ENCODE data around the gene ZNF492.
"Not testable (repeated sequence)": the region's sequence is repeated elsewhere in the genome, so short reads cannot be mapped to it uniquely, and the experiment has no call there.

Gene ZNF492

DNA sequence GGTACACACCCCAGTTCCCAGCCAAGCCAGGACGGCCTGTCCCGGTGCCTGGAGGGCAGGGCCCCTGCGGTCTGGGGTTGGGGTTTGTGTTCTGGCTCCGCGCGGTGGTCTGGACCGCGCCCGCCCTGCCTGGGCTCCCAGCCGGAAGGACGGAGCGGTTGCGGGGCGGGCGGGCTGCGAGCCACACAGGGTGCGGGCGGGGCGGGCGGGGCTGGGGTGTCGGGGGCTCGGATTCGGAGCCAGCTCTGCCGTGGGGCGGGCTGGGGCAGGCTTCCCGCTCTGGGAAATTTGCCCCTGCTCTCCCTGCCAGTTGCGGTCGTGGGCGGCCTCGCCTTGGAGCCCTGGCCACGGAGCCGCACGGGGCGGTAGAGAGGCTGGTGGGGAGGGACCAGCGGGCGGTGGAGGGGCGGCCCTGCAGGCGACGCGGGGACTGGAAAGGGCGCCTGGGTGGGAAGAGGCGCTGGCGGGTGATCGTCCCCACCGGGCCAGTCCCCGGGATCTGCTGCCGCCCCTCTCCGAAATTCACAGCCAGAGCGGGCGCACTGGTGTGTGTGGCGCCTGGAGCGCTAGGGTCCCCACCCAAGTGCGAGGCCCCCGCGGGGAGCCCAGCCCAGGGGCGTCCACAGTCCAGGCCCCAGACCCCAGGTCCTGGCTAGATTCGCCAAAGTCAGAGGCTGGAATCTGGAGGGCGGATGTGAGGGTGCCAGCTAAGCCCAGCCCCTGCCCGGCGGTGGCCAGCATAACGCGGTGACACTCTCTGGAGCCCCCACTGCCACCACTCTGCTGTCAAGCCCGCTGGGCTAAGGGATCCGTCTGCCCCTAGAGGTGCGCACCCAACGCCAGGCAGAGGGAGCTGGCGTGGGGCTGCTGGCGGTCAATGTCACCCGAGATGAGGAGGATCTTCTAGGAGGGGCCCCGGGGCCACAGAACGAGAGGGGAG is 11.0 kb upstream of the ZNF492 start:
- no peak overlapping the region for H3K4me3 ChIP-seq (ENCODE audit: low read length)
- TF ChIP-seq, protein P1, sequence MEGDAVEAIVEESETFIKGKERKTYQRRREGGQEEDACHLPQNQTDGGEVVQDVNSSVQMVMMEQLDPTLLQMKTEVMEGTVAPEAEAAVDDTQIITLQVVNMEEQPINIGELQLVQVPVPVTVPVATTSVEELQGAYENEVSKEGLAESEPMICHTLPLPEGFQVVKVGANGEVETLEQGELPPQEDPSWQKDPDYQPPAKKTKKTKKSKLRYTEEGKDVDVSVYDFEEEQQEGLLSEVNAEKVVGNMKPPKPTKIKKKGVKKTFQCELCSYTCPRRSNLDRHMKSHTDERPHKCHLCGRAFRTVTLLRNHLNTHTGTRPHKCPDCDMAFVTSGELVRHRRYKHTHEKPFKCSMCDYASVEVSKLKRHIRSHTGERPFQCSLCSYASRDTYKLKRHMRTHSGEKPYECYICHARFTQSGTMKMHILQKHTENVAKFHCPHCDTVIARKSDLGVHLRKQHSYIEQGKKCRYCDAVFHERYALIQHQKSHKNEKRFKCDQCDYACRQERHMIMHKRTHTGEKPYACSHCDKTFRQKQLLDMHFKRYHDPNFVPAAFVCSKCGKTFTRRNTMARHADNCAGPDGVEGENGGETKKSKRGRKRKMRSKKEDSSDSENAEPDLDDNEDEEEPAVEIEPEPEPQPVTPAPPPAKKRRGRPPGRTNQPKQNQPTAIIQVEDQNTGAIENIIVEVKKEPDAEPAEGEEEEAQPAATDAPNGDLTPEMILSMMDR (IDR thresholded peaks at IDR 0.05; ENCODE audit: insufficient read depth, low read depth, low read length, missing control alignments): no peak
- no peak for DNase-seq (ENCODE audit: low read depth)

- TF ChIP-seq, protein P1 (IDR thresholded peaks at IDR 0.05; ENCODE audit: insufficient read depth, low read depth, low read length, missing control alignments): no peak
- DNase-seq (ENCODE audit: low read depth): no peak
- H3K4me3 ChIP-seq (ENCODE audit: low read length): no peak overlapping the region
Measured at GRCh38 chr19:22623841-22624221, 10.3 kb upstream of the ZNF492 start.

DNA sequence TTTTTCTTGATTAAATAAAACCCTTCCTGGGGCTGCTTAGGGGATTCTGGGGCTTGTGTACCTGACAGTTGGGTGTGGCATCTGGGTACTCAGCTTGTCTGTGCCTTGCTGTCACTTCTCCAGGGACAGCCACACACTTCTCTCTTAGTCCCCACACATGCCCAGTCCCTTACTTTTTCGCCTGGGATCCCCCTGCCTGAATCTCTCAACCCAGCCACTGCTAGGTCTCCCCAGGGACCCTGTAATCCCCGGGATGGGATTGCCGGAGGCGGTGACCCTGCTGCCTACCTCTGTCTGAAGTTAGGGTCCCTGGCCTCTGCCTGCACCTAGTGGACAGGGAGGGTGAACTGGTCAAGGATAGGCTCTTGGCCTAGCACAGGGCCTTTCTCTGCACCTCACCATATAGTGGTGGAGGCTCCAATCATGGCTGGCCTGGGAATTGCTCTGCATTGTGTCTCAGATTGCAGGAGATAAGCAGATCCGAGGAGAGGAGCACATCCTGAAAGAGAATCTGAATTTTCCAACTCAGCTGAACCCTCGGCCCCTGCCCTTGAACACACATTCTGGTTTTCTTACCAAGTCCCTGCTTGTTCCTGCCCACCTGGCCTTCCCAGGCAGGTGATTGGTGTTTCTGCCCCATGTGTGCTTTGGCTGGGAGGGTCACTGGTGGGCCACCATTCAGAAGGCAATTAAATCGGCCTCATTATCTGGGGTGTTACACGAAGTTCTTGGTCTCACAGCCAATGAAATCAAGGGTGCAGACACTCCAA is 8.7 kb upstream of the ZNF492 start:
- no peak overlapping the region for H3K4me3 ChIP-seq (ENCODE audit: low read length)
- TF ChIP-seq, protein P1 (IDR thresholded peaks at IDR 0.05; ENCODE audit: insufficient read depth, low read depth, low read length, missing control alignments): no peak
- no peak for DNase-seq (ENCODE audit: low read depth)

DNA sequence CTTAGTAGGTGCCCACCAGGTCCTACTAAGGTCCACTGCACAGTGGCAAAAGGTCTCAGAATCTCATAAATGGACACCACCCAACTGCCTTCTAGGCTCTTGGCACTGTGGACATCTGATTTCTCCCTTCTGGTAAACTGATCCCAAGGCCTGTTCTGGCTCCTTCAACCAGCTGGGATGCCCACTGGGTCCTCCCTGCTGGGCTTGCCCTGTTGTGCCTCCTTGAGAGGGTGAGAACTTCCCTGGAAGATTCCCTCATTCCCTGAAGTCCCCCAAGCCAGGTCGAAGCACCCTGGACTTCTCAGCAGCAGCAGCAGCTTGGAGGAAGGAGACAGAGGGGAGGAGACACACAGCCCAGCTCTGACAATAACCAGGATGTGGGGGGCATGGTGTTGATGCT is 6.6 kb upstream of the ZNF492 start:
- TF ChIP-seq, protein P1 (IDR thresholded peaks at IDR 0.05; ENCODE audit: insufficient read depth, low read depth, low read length, missing control alignments): no peak
- DNase-seq (ENCODE audit: low read depth): no peak
- no peak overlapping the region for H3K4me3 ChIP-seq (ENCODE audit: low read length)

DNA sequence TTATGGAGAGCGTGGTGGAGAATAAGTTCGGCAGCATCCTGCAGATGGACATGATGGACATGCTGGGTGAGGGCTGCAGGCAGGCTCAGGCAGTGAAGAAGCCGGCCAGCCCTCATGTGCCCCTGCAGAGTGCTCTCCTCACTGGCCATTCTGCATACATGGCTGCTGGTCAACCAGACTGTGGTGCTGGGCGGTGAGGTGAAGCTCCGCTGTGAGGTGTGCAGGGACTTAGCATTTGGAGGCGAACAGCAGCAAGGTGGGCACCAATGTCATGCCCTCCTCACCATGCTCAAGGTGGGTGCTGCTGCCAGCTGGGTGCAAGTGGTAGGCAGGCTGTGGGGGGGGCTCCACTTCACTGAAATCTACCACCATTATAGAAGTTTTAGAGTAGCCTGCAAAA is 5.7 kb upstream of the ZNF492 start:
- TF ChIP-seq, protein P1 (IDR thresholded peaks at IDR 0.05; ENCODE audit: insufficient read depth, low read depth, low read length, missing control alignments): no peak
- no peak for DNase-seq (ENCODE audit: low read depth)

GRCh38 chr19:22634450-22634827 is 315 bp downstream of the ZNF492 start:
- TF ChIP-seq, protein P1 (IDR thresholded peaks at IDR 0.05; ENCODE audit: insufficient read depth, low read depth, low read length, missing control alignments): no peak
- DNase-seq (ENCODE audit: low read depth): no peak
- H3K4me3 ChIP-seq (ENCODE audit: low read length): peak overlapping the region; percentile 71

More for the DNA sequence above, 5.7 kb upstream of the ZNF492 start:
- H3K4me3 ChIP-seq (ENCODE audit: low read length): no peak overlapping the region

- DNase-seq (ENCODE audit: low read depth); H3K4me3 ChIP-seq (ENCODE audit: low read length): not testable (repeated sequence)
Measured at GRCh38 chr19:22685493-22685892, 51.4 kb downstream of the ZNF492 start.

DNA sequence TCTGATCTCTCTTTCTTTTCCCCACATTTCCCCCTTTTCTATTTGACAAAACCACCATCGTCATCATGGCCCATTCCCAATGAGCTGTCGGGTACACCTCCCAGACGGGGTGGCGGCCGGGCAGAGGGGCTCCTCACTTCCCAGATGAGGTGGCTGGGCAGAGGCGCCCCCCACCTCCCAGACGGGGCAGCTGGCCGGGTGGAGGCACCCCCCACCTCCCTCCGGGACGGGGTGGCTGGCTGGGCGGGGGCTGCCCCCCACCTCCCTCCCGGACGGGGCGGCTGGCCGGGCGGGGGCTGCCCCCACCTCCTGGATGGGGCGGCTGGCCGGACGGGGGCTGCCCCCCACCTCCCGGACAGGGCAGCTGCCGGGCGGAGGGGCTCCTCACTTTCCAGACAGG is 68.5 kb downstream of the ZNF492 start:
- DNase-seq (ENCODE audit: low read depth); H3K4me3 ChIP-seq (ENCODE audit: low read length): not testable (repeated sequence)

DNA sequence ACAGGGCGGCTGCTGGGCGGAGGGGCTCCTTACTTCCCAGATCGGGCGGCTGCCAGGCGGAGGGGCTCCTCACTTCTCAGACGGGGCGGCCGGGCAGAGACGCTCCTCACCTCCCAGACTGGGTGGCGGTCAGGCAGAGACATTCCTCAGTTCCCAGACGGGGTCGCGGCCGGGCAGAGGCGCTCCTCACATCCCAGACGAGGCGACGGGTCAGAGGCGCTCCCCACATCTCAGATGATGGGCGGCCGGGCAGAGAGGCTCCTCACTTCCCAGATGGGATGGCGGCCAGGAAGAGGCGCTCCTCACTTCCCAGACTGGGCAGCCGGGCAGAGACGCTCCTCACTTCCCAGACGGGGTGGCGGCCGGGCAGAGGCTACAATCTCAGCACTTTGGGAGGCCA is 69.0 kb downstream of the ZNF492 start:
- DNase-seq (ENCODE audit: low read depth); H3K4me3 ChIP-seq (ENCODE audit: low read length): not testable (repeated sequence)
